Activated CD8-positive, alpha-beta memory T cell treated with anti-CD3 and anti-CD28 coated beads for 36 hours (primary cell): Measurements from ENCODE around the gene MDH1B. TPM values are rescaled to one million over a fixed set of nuclear protein-coding genes. Genes with fewer than 3 reads are reported as not detected.

Experiments
- CTCF ChIA-PET: fragments of 350-600 bp; sonication (Branson Sonifier 250); formaldehyde crosslinking; loops from one replicate; lab custom pipeline; 2021; ENCODE audit warnings: antibody characterized with exemption; lab: Charles Lee
- POLR2A ChIA-PET: fragments of 350-600 bp; sonication (Branson Sonifier 250); formaldehyde crosslinking; loops from one replicate; lab custom pipeline; 2021; ENCODE audit warnings: antibody characterized with exemption; lab: Charles Lee
- total RNA-seq, 2 experiments: library from RNA; stranded (reverse); gene quantifications; one replicate each; pipeline ENCODE4 v1.2.3, GENCODE V29; 2021

Gene MDH1B
- total RNA-seq, 2 experiments from 2014 or later, result 0.34 to 0.65 TPM

DNA sequence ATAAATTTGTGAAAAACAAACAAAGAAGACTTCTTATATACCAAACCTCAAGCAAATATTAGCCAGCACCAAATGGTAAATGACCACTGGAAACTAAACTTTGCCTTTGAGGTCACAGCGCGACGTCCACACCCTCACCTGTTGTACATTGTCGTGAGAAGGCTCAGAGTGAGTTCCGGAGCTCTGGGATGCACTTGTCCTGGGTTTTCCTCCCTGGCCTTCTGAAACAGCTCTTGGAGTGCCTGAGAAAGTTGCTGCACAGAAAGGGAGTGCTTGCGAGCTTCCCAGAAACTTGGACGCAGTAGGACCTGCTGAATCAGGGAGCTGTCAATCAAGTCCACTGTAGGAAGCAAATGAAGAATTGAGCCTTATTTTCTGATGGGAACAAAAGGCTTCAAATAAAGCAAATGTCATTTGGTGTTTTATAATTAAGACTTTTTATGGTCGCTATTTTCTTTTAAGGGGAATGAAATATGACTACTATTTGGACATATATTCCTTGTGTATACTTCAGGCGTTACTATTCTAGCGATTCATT is 57.9 kb downstream of the MDH1B start:
- ChIA-PET POLR2A (no interaction called here), CTCF (interaction anchor here (0.7 kb wide), 1 partner anchor 1333 kb away, joined by 4 read pairs; no protein-coding TSS in a partner anchor)

- CTCF ChIA-PET, result no interaction called here
- POLR2A ChIA-PET, result no interaction called here
These were observed 63.0 kb downstream of the MDH1B start for GRCh38 chr2:206701952-206702605.

GRCh38 chr2:206700156-206700555 is 65.0 kb downstream of the MDH1B start:
- ChIA-PET CTCF (no interaction called here), POLR2A (no interaction called here)

DNA sequence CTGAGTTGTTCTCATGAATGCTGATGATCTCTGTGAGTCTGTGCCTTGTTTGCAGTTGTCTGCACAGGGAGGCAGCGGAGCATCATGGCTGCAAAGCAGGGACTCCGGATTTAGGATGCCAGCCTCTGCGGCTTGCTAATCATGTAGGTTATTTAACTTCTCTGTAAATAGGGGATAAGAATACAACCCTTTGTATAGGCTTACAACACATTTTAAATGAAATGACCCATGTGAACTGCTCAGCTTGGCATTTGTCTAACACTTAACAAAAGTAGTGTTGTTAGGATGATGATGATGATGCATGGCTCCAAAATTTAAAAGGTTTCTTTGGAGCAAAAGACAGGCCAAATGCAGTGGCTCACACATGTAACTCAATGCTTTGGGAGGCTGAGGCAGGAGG is 66.3 kb downstream of the MDH1B start:
- CTCF ChIA-PET, result interaction anchor here (0.6 kb wide), 2 partner anchors 82 to 520 kb away, joined by 3 read pairs; no protein-coding TSS in a partner anchor
- POLR2A ChIA-PET, result no interaction called here

GRCh38 chr2:206696910-206697309 is 68.2 kb downstream of the MDH1B start:
- POLR2A ChIA-PET, result no interaction called here
- CTCF ChIA-PET, result interaction anchor here (1.4 kb wide), 1 partner anchor 14 kb away, joined by 3 read pairs; no protein-coding TSS in a partner anchor

DNA sequence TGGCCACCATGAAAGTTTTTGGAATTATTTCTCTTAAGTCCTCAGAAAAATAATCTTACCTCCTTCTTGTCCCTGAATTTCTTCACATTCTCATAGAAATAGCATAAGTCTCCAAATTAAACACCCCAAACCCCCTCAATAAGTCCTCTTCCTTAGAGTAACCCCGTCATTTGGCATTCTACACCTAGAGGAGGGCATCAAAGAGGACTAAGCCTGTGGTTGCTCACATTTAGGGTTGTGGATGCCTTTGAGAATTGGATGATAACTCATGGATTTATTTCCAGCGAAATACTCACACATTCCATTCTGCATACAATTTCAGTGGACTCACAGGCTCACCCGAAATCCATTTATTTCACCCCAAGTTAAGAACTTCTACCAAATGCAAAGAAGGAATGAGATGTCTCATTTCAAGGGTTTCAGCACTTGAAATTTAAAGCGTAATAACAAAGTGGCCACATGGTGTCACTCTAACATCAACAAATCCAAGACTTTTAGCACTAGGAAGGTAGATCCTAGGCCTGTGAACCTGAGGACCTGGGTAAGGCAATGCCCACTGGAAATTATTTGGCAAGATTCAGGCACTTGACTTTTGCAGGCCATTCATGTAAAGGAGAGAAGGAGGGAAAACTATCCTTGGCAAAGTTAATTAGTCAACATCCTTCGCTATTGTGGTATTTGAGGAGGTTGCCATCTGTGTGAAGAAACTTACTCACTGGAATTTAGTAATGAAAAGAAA is 71.6 kb downstream of the MDH1B start:
- ChIA-PET CTCF (no interaction called here), POLR2A (no interaction called here)

DNA sequence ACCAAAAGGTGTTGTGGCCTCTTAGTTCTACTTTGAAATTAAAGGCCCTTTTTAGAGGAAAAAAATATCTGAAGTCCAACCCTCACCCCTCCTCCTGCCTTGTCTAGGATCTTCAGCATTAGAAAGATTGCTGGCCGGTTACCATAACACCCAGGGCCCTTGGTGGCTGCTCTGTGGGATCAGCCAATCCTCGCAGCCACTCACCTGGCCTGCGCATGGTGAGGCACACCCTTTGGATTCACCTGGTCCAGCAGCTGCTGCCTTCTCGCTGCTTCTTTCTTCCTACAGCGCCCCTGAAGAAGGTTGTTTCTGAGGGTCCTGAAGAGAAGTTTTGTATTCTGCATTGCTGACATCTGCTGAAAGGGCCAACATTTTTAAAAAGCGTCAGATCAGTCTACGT is 72.2 kb downstream of the MDH1B start:
- CTCF ChIA-PET, result no interaction called here
- POLR2A ChIA-PET, result no interaction called here

DNA sequence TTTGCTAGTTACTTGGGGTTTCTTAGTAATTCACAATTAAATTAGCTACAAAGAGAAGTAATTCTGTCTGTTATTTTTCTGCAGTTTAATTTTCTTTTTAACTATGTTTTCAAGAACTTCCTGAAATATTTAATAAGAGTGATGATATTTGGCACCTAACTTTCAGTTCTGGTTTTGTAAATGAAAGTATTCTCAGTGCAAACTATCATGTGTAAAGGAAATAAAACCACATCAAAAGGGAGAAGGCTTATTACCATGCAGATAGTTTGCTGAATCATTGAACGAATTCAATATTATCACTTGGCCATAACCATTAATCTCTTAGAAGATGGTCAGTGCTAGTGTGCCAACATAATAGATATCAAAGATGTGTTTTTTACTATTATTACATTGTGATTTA is 76.1 kb downstream of the MDH1B start:
- POLR2A ChIA-PET, result no interaction called here
- CTCF ChIA-PET, result interaction anchor here (0.8 kb wide), 1 partner anchor 67 kb away, joined by 3 read pairs; no protein-coding TSS in a partner anchor

DNA sequence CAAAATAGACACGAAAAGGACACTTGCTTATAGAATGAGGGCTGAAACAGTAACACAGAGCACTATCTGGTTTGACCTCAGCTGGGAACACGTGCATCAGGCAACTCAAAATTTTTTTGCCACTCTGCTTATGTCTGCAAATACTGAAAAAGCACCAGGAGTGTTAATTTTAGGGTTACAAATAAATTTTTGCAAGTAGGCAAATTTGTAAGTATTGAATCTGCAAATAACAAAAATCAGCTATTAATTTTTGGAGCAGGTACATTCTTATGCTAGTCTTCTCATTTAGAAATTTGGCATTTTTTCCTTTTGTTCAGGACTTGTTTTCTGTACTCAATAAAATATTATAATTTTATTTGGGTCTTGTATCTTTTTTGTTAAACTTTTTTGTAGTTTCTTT is 76.7 kb downstream of the MDH1B start:
- POLR2A ChIA-PET, result no interaction called here
- CTCF ChIA-PET, result interaction anchor here (0.8 kb wide), 1 partner anchor 66 kb away, joined by 3 read pairs; no protein-coding TSS in a partner anchor

Other genes with a start within 250 kb of the MDH1B start
- gene FAM237A, start 122.8 kb downstream of the MDH1B start, total RNA-seq, result not detected
- gene DYTN, start 46.9 kb downstream of the MDH1B start, total RNA-seq, result not detected
- 10 to 100 TPM; 41.5 to 42.1 TPM for gene FASTKD2, start 278 bp upstream of the MDH1B start, total RNA-seq
- gene CPO, start 174.2 kb upstream of the MDH1B start, total RNA-seq, result not detected